CMK (cell line): Measurements from ENCODE around the gene MCRS1.
"Not testable (repeated sequence)": the region's sequence is repeated elsewhere in the genome, so short reads cannot be mapped to it uniquely, and the experiment has no call there.

Experiments
- DNase-seq: peaks from one replicate; pipeline ENCODE4 v3.0.0-alpha.2; 2010; ENCODE audit warnings: low read depth

Gene MCRS1

DNA sequence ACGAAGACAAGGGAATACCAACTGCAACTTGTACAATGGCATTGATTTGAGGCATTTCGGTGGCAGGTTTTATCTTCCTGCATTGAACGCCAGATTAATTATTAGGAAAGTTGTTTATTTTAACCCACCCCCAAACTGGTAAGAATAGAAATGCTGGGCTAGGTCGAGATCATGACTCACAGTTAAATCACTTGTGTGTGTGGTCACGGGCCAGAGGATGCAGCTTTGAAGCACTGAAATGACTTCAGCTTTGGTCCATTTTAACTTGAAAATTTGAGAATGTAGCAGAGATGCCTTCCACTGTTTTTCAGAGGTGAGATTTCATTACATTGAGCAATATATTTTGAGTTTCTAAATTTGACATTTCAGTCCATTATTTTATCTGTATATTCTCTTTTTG, 52.7 kb downstream of the MCRS1 start:
- no peak for DNase-seq

- no peak for DNase-seq
Observed at GRCh38 chr12:49512546-49512945, 55.4 kb downstream of the MCRS1 start.

DNA sequence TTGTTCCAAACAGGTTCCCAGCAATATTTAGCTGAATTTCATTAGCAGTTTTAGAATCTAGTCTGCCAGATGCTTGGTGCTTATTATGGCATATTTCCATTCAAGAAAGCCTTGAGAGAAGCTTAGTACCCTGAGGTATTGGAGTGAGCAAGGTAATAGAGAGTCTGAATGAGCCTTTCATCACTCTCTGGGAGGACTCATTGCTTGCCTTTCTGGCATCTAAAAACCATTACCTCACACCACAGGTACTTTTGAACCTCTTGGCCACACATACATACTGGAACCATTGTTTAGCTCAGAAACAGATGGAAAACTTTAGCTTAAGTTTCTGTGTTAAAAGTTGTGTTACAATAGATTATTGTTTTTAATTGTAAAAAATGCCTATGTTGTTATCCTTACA, 56.5 kb downstream of the MCRS1 start:
- DNase-seq = no peak

DNA sequence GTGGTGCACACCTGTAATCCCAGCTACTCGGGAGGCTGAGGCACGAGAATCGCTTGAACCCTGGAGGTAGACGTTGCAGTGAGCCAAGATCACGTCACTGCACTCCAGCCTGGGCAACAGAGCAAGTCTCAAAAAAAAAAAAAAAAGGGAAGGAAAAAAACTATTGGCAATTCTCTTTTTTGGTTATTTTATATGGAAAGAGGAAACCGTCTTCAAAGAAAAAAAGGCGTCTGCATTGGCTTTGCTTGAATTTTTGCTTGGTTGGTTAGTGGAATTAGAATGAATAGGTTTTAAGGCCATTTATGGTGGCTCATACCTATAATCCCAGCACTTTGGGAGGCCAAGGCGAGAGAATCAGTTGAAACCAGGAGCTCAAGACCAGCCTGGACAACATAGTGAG, 58.3 kb downstream of the MCRS1 start:
- DNase-seq = not testable (repeated sequence)
